GM21360 (cell line): ENCODE measurements around the gene PDE3B.
"Not testable (repeated sequence)": the region's sequence is repeated elsewhere in the genome, so short reads cannot be mapped to it uniquely, and the experiment has no call there.

Source experiments
- ATAC-seq: cut with Tn5 transposase; IDR thresholded peaks from one replicate; pipeline ENCODE4 v1.9.1; 2021; ENCODE audit warnings: mild to moderate bottlenecking, moderate library complexity; ENCODE audit not compliant: unreplicated experiment

The PDE3B gene

DNA sequence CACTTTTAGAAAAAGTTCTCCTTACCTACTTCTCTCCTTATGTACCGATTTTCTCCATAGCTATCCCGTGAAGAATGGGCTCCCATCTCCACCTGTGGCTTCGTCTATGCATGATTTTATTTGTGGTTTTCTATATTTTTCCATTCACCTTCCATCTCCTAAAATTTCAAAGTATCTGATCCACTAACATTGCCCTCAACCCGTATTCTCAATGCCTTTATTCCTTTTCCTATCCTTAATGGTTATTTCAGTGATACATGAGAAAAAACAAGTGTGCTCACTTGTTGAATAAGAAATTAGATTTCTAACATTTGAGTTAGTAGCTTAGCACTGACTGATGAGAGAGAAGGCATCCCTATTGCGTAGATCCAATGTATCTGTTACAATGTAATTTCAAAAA, 231.6 kb downstream of the PDE3B start:
- no peak for ATAC-seq

DNA sequence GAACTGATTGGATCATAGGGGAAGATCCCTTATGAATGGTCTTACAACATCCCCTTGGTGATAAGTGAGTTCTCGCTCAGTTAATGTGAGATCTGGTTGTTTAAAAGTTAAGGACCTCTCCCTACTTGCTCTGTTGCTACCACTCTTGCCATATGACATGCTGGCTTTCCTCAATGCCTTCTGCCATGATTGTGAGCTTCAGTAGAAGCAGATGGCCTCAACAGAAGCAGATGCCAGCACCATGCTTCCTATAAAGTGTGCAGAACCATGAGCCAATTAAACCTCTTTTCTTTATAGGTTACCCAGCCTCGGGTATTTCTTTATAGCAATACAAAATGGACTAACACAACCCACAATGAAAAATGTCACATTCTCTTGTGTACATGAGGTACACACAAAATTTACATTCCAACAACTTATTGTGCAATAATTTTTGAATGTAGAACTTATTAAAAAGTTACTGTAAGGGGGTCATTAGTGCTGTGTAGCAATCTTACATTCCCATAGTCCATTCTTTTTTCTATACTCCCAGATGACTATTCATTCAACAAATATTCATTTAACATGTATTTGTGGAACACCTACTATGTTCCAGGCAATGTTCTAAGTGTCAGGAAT, 238.1 kb downstream of the PDE3B start:
- ATAC-seq, result no peak

DNA sequence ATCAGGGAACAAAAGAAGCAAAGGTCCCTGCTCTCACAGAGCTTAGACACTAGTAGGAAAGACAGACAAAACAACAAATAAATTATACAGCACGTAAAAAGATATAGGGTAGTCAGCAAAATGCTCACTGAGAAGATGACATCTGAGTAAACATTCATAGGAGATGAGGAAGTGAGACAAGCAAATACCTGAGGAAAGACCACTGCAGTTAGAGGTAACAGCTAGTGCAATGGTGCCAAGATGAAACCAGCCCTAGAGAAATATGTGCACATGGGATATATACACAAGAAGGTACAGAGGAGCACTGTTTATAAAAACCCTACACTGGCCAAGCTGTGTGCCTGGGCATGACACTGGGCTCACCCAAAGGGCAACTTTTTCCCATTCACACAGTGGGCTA, 238.6 kb downstream of the PDE3B start:
- ATAC-seq, result no peak

DNA sequence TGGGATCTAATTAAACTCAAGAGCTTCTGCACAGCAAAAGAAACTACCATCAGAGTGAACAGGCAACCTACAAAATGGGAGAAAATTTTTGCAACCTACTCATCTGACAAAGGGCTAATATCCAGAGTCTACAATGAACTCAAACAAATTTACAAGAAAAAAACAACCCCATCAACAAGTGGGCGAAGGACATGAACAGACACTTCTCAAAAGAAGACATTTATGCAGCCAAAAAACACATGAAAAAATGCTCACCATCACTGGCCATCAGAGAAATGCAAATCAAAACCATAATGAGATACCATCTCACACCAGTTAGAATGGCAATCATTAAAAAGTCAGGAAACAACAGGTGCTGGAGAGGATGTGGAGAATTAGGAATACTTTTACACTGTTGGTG, 240.1 kb downstream of the PDE3B start:
- ATAC-seq, result not testable (repeated sequence)

DNA sequence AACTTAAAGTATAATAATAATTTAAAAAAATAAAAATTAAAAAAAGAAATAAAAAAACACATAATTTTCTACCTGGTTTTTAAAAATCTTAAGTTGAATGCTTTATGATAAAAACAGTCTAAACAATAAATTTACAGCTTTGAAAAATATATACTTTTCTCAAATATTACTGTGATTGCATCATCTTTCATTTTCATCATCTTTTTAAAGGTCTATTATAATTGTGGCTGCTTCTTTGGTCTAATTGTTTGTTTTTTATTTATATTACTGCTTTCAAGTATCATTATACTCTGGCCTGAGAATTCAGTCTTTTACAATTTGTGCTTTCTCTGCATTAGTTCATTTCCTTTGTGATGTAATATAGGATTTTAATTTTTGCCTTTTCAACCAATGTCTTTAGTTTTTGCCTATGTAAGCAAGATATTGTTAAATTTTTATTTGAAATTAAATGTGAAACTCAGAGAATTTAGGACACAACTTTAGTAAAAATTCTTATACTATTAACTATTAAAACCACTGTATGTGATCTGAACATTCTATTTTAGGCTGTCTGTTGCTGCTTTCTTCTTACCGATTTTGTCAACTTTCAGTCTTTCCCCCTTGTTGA, 241.2 kb downstream of the PDE3B start:
- ATAC-seq, result no peak

DNA sequence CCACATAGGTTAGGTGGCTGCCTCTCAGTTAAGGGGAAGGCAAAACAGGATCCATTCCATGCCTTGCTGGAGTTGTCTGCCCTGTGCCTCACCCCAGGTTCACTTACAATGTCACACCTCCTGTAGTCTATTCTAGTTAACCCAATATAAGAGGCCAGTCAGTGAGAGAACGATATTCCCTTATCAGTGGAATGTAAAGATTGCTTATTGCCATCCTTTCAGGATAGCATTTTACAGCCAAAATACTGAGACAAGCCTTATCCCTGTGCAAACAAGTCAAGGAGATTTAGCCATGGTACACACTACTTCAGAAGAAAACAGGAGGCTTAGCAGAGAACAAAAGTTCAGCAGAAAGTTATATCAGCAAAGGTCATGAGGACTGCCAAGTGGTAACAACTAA, 242.9 kb downstream of the PDE3B start:
- ATAC-seq, result no peak

DNA sequence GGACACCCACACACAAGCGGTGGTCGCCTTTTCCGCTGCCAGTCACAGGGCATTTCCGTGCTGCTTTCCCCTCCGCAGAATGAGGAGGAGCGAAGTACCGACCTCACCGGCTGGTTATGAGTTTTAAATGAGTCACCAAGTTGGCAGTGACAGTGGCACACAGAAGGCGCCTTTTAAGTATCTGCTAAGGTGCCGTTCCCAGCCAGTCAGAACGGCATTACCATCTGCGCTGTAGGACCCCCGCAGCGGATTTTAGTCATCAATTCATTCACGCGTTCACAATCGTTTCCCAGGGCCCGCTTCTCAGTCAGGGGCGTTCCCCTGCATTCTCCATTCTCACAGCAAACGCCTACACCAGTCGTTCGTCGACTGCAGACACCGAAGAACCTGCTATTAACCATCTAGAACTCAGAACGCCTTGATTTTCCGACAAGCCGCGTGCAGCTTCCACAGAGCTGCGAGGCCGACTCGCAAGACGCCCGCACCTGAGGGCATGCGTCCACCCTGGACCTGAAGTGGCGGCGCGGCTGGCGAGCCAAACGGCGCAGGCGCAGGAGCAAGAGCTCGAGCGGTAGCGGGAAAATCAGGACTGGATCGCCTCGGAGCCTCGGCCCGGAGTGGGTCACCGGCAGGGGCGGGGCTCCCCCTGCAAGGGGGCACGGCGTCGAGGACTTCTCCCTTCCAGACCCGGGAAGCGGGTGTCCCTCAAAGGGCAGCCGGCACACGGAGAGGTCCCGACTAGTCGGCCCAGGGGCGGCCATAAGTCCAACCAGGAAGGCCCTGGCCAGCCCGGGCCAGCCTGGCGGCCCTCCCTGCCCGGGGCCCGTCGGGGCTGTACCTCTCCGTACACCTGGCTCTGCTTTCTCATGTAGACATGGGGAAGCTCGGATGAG, 247.8 kb downstream of the PDE3B start:
- peak; percentile 47 for ATAC-seq

DNA sequence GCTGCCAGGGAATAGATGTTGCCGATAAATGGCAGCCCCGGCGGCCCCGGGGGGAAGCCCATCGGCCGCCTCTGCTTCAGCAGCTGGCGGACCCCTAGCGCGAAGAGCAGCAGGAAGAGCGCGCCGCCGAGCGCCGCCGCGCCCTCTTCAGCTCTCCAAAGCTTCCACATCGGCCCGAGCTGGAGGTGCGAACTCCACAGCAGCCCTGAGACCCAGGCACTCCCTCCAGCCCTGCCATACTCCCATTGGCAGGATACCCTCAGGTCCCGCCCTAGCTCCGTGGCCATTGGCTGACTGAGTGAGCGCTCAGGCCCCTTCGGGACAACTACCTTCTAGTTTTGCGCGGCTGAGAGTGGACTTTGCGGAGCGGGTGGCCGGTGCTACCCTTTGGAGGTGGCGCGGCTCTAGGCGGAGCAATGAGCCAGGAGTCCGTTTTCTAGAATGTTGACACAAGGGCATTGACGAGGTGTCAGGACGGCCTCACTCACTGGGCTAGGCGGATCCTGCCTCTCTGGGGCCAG, 248.5 kb downstream of the PDE3B start, which contains the start of gene CYP2R1:
TSS of gene CYP2R1 (minus strand) at position 196 of the 521 bp plus-strand sequence. CDS start at position 170, 26 bp downstream.
- ATAC-seq, result peak; percentile 92

DNA sequence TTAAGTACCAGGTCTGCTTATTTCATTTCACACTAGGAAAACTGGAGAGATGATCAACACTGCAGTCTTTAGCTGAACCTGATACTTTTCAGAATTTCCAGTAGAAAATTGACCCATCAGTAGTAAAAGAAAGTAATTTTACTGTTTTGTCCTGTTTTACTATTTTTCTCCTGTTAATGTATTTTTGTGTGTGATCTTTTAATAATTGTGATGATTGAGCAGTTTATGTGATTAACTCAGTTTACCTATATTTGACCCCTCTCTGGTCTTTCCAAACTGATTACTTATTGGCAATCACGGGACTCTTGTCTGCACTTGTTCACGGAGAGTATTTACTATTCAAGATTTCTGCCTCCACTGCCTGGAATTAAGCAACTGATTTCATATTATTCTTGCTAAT, 249.0 kb downstream of the PDE3B start:
- ATAC-seq, result no peak

DNA sequence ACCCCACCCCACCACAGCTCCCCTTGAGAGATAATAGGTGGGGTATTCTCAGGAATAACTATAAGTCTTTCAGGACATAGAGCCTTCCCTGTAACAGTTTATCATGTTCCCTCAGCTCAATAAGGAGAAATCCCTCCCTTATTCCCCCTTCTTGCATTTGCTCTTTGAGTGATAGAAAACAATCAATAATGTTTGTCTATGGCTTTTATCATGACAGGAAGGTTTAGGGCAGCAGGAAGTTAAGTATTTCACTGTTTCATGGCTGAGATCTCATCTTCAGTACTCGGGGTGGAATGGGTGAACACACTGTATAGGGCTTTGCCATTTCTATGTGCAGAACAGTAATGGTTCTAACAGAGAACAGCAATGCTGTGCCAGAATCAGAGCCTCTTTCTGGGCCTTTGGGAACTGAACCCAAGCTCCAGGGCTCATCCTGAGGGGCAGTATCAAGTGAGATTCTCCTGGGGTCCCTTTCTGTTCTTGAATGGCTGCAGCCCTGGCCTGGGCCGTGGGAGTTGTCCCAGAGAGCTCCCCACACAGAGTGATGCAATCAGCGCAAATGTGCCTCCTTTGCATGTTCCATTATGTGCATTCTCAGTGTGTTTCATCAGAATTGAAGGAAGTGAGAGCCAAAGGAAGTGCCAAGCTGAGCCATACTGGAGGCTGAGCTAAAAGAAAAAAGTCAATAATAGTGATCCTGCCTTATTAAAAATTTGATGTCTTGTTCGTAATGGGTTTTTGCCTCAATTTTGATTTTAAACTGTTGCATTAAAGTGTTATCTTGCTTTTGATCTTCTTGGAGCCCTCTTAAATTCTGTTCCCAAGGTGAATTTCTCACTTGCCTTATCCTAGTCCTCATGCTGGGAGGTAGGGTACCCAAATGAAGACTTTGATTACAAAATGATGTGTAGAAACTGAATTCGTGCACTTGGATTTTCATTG, 251.3 kb downstream of the PDE3B start:
- no peak for ATAC-seq

DNA sequence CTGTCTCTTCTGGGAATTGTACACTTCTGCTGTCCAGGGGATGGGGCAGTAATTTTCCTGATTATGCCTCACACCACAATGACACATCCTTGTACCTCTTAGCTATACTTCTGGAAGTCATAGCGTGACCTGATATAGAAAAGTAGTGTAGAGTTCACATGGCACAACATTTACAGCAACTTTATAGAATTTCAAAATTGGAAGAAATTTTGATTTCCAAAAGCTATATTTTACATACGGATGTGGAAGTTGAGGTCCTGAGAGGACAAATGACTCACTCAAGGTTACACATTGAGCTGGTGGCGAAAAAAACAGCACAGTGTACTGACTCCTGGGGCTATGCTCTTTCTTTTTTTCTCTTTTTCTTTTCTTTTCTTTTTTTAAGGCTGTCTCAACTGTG, 254.8 kb downstream of the PDE3B start:
- ATAC-seq, result no peak

DNA sequence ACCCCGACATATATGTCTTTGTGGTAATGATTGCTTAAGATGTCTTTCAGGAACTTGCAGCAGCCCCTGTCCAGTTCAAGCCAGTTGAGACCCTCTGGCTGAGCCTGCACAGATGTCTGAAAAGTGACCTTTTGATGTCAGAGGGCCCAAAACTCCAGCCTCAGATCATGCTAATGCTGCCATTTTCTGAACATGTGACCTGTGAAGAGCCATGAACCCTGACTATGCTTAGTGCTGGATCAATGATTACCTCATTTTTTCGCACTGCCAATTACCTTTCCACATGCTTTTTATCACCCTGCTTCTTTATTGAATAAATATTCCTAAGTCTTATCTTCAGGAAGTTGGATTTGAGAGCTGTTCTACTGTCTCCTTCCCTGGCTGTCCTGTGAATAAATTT, 255.3 kb downstream of the PDE3B start:
- ATAC-seq, result no peak

DNA sequence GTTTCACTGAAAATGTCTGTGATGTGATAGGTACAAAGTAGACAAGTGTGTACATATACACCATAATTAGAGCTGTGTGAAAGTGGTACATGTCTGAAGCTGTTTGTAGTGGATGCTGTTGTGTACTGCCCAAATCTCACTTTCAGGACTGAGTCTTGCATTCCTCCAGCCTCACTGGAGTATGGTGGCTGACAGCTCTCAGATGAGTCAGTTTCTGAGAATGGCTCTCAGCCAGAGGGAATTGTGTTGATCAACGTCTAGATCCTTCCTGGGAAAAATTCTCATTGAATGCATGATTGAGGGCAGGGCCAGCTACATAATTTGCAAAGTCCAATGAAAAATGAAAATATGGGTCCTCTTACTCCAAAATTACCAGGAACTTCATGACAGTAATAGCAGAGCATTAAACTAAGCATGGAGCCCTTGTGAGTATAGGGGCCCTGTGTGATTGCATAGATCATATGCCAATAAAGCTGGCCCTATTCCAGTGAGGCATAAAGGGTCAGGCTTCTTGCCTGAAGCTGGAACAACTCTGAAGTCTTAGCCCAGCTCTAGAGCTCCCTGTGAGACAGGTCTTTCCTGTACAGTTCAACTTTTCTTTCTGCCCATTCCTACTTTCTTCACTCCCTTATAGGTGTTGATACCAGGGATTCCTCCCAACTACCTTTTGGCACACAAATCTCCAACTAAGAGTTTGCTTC, 259.2 kb downstream of the PDE3B start:
- ATAC-seq, result no peak

DNA sequence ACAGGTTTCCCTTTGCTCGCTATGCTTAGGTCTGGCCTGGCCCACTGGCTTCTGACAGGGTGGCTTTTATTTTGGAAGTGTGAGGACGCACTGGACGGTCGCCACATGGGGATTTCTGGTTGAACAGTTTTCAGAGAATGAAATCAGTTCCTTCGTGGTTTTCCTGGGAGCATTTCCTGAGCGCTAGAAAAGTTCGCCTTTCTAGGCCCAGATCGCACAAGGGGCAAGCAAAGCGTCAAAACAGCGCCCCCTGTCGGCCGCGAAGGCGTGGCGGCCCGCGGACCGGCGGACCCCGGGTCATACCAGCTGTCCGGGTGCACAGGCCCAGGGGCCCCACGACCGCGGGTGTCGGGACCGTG, 261.1 kb downstream of the PDE3B start:
- no peak for ATAC-seq

DNA sequence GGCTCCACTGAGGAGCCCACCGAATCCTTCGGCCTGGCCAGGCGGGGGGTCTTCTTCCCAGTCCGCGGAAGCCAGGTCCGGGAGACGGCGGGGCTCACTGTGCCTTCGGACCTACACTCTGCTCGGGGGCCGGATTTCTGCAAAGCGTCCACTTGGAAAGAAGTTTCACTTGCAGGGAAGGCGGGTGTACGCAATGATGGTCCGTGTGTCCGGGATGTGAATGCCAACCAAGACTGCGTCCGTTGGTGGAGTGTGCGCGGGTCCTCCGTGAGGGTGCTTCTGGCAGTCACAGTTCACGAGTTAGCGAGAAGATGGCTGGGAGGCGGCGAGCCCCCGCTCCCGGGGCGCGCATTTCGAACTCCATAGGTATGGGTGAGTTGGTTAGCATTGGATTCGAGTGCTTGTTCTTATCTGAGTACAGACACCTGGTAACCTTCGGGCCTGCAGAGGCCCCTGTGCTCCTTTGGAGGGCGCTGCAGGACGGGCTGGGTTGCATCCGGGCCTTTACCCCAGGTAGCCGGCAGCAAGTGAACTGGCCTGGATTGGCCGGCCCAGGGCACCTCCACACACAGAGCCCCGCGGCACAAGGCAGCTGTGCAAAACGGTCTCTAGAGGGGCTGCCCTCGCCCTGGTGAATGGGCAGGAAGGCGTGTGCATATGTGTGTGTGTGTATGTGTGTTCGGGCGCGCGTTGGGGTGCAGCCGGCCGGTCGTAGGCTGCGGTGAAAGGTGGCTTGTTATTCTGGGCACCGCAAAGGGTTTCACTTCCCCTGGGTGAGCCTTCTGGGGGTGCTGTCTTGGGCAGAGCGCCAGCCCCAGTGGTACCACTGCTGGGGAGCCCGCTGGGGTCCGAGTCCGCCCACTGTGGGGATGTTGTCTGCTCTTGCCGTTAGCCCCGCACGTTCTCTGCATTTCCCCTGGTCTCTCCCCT, 261.8 kb downstream of the PDE3B start:
- peak; percentile 55 for ATAC-seq

DNA sequence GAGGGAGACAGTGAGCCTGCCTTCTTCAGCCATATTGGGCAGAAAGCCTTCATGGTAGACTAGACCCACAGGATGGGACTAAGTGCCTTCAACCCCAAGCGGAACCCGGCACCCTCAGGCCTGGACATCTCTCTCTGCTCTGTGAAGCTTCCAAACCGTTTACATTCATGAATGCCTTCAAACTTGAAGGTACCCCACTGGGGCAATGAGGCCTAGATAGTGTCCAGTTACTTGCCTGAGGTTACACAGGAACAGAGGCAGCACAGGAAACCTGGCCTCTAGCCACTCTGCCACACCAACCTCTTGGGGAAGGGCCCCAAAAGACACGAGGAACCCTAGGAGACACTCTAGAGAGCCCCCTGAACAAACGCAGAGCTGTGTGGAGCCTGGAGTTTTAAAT, 263.0 kb downstream of the PDE3B start:
- no peak for ATAC-seq

DNA sequence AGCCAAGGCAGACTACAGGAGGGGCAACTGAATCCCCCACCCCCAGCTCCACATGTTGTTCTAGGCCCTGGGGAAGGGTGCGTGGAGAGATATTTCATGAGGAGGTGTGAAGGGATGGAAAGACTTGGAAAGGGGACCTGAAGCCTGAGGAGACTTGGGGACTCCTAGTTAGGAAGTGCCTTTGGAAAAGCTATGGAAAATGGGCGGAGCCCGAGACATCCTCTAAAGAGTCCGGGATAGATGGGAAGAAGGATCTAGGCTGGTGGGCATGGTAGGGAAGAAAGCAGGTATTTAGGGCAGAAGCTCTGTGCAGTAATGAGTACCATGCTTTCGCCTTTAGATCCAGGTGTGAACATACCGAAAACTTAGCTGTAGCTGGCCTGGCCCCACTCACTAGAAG, 263.4 kb downstream of the PDE3B start:
- no peak for ATAC-seq

DNA sequence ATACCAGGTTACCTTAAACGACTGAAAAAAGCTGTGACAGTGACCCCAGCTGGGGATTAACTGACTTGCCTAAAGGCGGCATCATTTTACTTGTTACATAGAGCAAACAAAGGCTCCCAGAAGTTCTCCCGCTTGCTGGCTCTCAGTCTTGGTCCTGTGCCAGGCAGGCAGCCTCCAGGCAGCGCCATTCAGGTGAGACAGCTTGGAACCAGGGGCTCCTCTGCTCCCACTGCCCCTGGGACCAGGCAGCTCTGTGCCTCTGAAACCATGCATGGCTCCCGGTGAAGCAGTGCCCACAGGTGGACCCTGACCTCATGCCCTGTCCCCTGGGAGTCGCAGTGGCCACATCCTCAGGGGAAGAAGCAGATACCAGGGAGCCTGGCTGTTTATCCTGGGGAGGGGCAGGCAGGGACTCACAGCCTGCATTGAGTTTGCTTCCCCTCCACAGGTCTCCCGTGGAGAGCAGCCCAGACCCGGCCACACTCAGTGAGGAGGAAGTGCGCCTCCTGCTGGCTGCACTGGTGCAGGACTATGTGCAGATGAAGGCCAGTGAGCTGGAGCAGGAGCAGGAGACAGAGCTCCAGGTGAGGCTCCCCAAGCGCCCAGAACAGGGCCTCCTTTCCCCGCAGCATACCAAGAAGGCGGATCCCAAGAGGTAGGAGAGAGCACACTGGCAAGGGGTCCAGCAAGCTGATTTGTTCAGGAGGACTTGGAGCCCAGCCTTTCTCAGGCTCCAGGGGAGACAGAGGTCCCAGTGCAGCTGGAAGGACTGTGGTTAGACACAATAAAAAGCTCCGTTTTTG, 264.0 kb downstream of the PDE3B start:
- peak; percentile 64 for ATAC-seq
